HT1080 (cell line): ENCODE measurements around the gene RNF103. TPM values are rescaled to one million over a fixed set of nuclear protein-coding genes. Genes with fewer than 3 reads are reported as not detected.
"Not testable (repeated sequence)": the region's sequence is repeated elsewhere in the genome, so short reads cannot be mapped to it uniquely, and the experiment has no call there.

ENCODE experiments used
- DNase-seq: peaks from one replicate; pipeline ENCODE4 v3.0.0-alpha.2; 2015; ENCODE audit warnings: low read depth
- total RNA-seq: library from RNA; depleted of rRNA; stranded (reverse); fragments of >200 nt; shearing (Covaris generic); gene quantifications from 2 replicates; pipeline ENCODE4 v1.2.3, GENCODE V29; 2014

RNF103 gene
- total RNA-seq, 1 experiment from 2014 or later: 7.0 TPM

GRCh38 chr2:86625096-86625495 is 1.4 kb upstream of the RNF103 start:
- no peak for DNase-seq

- DNase-seq: no peak
Observed at GRCh38 chr2:86624267-86624547, 542 bp upstream of the RNF103 start.

- no peak for DNase-seq
Observed at GRCh38 chr2:86623043-86623493, 597 bp downstream of the RNF103 start.

- peak; percentile 37 for DNase-seq
Observed at GRCh38 chr2:86622519-86623042, 1.1 kb downstream of the RNF103 start.

GRCh38 chr2:86621280-86621943 is 2.3 kb downstream of the RNF103 start:
- peak; percentile 8 for DNase-seq

- no peak for DNase-seq
Observed at GRCh38 chr2:86617738-86618137, 5.9 kb downstream of the RNF103 start.

GRCh38 chr2:86617153-86617552 is 6.5 kb downstream of the RNF103 start:
- no peak for DNase-seq

GRCh38 chr2:86616502-86616901 is 7.2 kb downstream of the RNF103 start:
- no peak for DNase-seq

- DNase-seq: no peak
Observed at GRCh38 chr2:86615596-86615995, 8.1 kb downstream of the RNF103 start.

GRCh38 chr2:86613515-86613914 is 10.2 kb downstream of the RNF103 start:
- DNase-seq: no peak

- DNase-seq: peak; percentile 14
Observed at GRCh38 chr2:86610871-86611270, 12.8 kb downstream of the RNF103 start.

- DNase-seq: no peak
Observed at GRCh38 chr2:86608832-86609410, 14.7 kb downstream of the RNF103 start.

GRCh38 chr2:86603905-86604304 is 19.8 kb downstream of the RNF103 start:
- no peak for DNase-seq

GRCh38 chr2:86598966-86599365 is 24.7 kb downstream of the RNF103 start:
- DNase-seq: no peak

- DNase-seq: no peak
Observed at GRCh38 chr2:86596118-86596517, 27.5 kb downstream of the RNF103 start.

GRCh38 chr2:86593266-86593665 is 30.4 kb downstream of the RNF103 start:
- DNase-seq: no peak

GRCh38 chr2:86592547-86593230 is 31.0 kb downstream of the RNF103 start:
- no peak for DNase-seq

- DNase-seq: not testable (repeated sequence)
Observed at GRCh38 chr2:86589701-86590100, 34.0 kb downstream of the RNF103 start.

GRCh38 chr2:86584151-86584913 is 39.3 kb downstream of the RNF103 start:
- DNase-seq: peak; percentile 61

- DNase-seq: no peak
Observed at GRCh38 chr2:86580560-86580959, 43.1 kb downstream of the RNF103 start.

- DNase-seq: no peak
Observed at GRCh38 chr2:86577817-86578456, 45.7 kb downstream of the RNF103 start.
